H1 (cell line): ENCODE results near the gene RAB3B. TPM values are rescaled to one million over a fixed set of nuclear protein-coding genes. Genes with fewer than 3 reads are reported as not detected.

ENCODE experiments used
- CTCF ChIA-PET: fragments of 300-600 bp; sonication (Branson Sonifier 250); formaldehyde crosslinking; loops from one replicate; lab custom pipeline; 2021; ENCODE audit not compliant: partially characterized antibody; lab: Charles Lee
- POLR2A ChIA-PET: fragments of 300-600 bp; sonication (Branson Sonifier 250); formaldehyde crosslinking; loops from one replicate; lab custom pipeline; 2021; ENCODE audit warnings: inconsistent platforms; ENCODE audit not compliant: partially characterized antibody; lab: Charles Lee
- DNase-seq, 2 experiments: peaks; one replicate each; pipeline versions ENCODE4 v3.0.0 to v3.0.0-alpha.2; 2010 to 2022; ENCODE audit warnings: low spot score in 2 of 2, low read depth in 1 of 2, mixed read lengths in 1 of 2
- FAIRE-seq: peaks from 2 replicates; lab custom pipeline; 2011; peaks lifted over from hg19 to GRCh38; lab: Jason Lieb, UNC
- H2AFZ ChIP-seq: 2 replicates; pipeline ENCODE4 v1.8.1; 2012; ENCODE audit warnings: low read length, inconsistent platforms
- H2AK5ac ChIP-seq: 2 replicates; pipeline ENCODE4 v1.6.1; 2013; ENCODE audit warnings: low read depth, low read length
- H2BK120ac ChIP-seq: replicated peaks from 2 replicates; pipeline ENCODE3; 2013; ENCODE audit warnings: low read depth, low read length, inconsistent platforms
- H2BK12ac ChIP-seq: 2 replicates; pipeline ENCODE4 v1.6.1; 2013; ENCODE audit warnings: low read depth, low read length
- H2BK15ac ChIP-seq: 2 replicates; pipeline ENCODE4 v1.6.1; 2013; ENCODE audit warnings: low read length
- H2BK20ac ChIP-seq: 2 replicates; pipeline ENCODE4 v1.6.1; 2013; ENCODE audit warnings: low read length
- H2BK5ac ChIP-seq: 2 replicates; pipeline ENCODE4 v1.6.1; 2013; ENCODE audit warnings: low read depth, low read length
- H3K14ac ChIP-seq: 2 replicates; pipeline ENCODE4 v1.6.1; 2013; ENCODE audit warnings: inconsistent platforms; ENCODE audit not compliant: insufficient read length
- H3K18ac ChIP-seq: 2 replicates; pipeline ENCODE4 v1.6.1; 2013; ENCODE audit warnings: low read length; ENCODE audit errors: extremely low read depth
- H3K23ac ChIP-seq: 2 replicates; pipeline ENCODE4 v1.6.1; 2013; ENCODE audit warnings: inconsistent platforms; ENCODE audit not compliant: insufficient read length
- H3K23me2 ChIP-seq: 2 replicates; pipeline ENCODE4 v1.6.1; 2013; ENCODE audit warnings: low read depth, low read length
- H3K27ac ChIP-seq: 2 replicates; pipeline ENCODE4 v1.6.1; 2011; ENCODE audit warnings: low read depth, low read length, inconsistent platforms
- H3K27me3 ChIP-seq, 4 experiments: replicated peaks in 1 of 4; 1 replicate in 1 of 4; 2 replicates in 3 of 4; pipeline versions ENCODE4 v1.6.1 to v1.8.1; 2011 to 2013; ENCODE audit warnings: low read length in 3 of 4, mild to moderate bottlenecking in 3 of 4, inconsistent platforms in 2 of 4, mixed read lengths in 2 of 4, moderate library complexity in 1 of 4; ENCODE audit not compliant: control insufficient read depth in 3 of 4, insufficient read depth in 3 of 4; ENCODE audit errors: extremely low read depth in 1 of 4
- H3K36me3 ChIP-seq, 4 experiments: 2 replicates each; pipeline versions ENCODE4 v1.6.1 to v1.8.1; 2011 to 2013; ENCODE audit warnings: mild to moderate bottlenecking in 4 of 4, low read length in 3 of 4, moderate library complexity in 2 of 4, control low read depth in 1 of 4, inconsistent platforms in 1 of 4; ENCODE audit not compliant: insufficient read depth in 4 of 4, control insufficient read depth in 2 of 4
- H3K4ac ChIP-seq: replicated peaks from 2 replicates; pipeline ENCODE3; 2013; ENCODE audit warnings: low read length, low read depth, mixed read lengths, inconsistent platforms; ENCODE audit not compliant: insufficient read length
- H3K4me1 ChIP-seq, 4 experiments: replicated peaks in 1 of 4; 1 replicate in 1 of 4; 2 replicates in 3 of 4; pipeline versions ENCODE4 v1.6.1 to v1.8.1; 2011 to 2013; ENCODE audit warnings: low read length in 3 of 4, inconsistent platforms in 2 of 4, mixed read lengths in 1 of 4; ENCODE audit not compliant: insufficient read depth in 4 of 4, control insufficient read depth in 3 of 4
- H3K4me2 ChIP-seq, 2 experiments: 2 replicates each; pipeline versions ENCODE4 v1.6.1 to v1.8.1; 2011 to 2013; ENCODE audit warnings: low read depth in 2 of 2, low read length in 2 of 2, control low read depth in 1 of 2, inconsistent platforms in 1 of 2, mild to moderate bottlenecking in 1 of 2; ENCODE audit not compliant: insufficient read depth in 1 of 2
- H3K4me3 ChIP-seq, 4 experiments: fragments of 200-600, 300-600 bp in 1 of 4; sonication (generic), shearing (Covaris generic), sonication (Bioruptor Twin) in 1 of 4; 2 replicates each; pipeline versions ENCODE4 v1.5.1 to v1.8.1; 2011 to 2016; ENCODE audit warnings: low read length in 4 of 4, low read depth in 3 of 4, control low read depth in 2 of 4, inconsistent platforms in 2 of 4, mild to moderate bottlenecking in 2 of 4, mixed read lengths in 1 of 4, moderate library complexity in 1 of 4; ENCODE audit not compliant: insufficient read depth in 2 of 4; ENCODE audit errors: extremely low read depth in 1 of 4
- H3K56ac ChIP-seq: replicated peaks from 2 replicates; pipeline ENCODE3; 2013; ENCODE audit warnings: low read depth, mild to moderate bottlenecking, mixed read lengths, low read length, inconsistent platforms; ENCODE audit not compliant: insufficient read length
- H3K79me1 ChIP-seq: 2 replicates; pipeline ENCODE4 v1.6.1; 2013; ENCODE audit warnings: low read depth, low read length, control low read depth
- H3K79me2 ChIP-seq, 2 experiments: 2 replicates each; pipeline versions ENCODE4 v1.6.1 to v1.8.1; 2012 to 2013; ENCODE audit warnings: low read length in 2 of 2, mild to moderate bottlenecking in 2 of 2, inconsistent platforms in 1 of 2; ENCODE audit not compliant: insufficient read depth in 2 of 2, control insufficient read depth in 1 of 2
- H3K9ac ChIP-seq, 4 experiments: replicated peaks in 1 of 4; 1 replicate in 1 of 4; 2 replicates in 3 of 4; pipeline versions ENCODE4 v1.6.1 to v1.8.1; 2011 to 2013; ENCODE audit warnings: low read depth in 3 of 4, low read length in 3 of 4, control low read depth in 2 of 4, mild to moderate bottlenecking in 2 of 4, moderate library complexity in 2 of 4, inconsistent platforms in 1 of 4; ENCODE audit errors: extremely low read depth in 1 of 4
- H3K9me3 ChIP-seq, 2 experiments: 2 replicates each; pipeline versions ENCODE4 v1.6.1 to v1.8.1; 2012 to 2013; ENCODE audit warnings: mild to moderate bottlenecking in 2 of 2, moderate library complexity in 2 of 2, control low read depth in 1 of 2, inconsistent platforms in 1 of 2, low read depth in 1 of 2, low read length in 1 of 2, mixed read lengths in 1 of 2; ENCODE audit not compliant: insufficient read depth in 2 of 2
- H4K20me1 ChIP-seq, 2 experiments: replicated peaks in 1 of 2; 2 replicates each; pipeline versions ENCODE3 to v1.8.1; 2011 to 2013; ENCODE audit warnings: inconsistent platforms in 2 of 2, low read length in 2 of 2, mild to moderate bottlenecking in 1 of 2; ENCODE audit not compliant: insufficient read depth in 2 of 2, control insufficient read depth in 1 of 2
- H4K5ac ChIP-seq: 2 replicates; pipeline ENCODE4 v1.6.1; 2013; ENCODE audit warnings: low read length, low read depth, mixed read lengths, inconsistent platforms; ENCODE audit not compliant: insufficient read length
- H4K8ac ChIP-seq: 2 replicates; pipeline ENCODE4 v1.8.0; 2013; ENCODE audit warnings: mild to moderate bottlenecking, moderate library complexity, low read length, inconsistent platforms; ENCODE audit not compliant: insufficient read depth; ENCODE audit errors: extremely low read depth
- H4K91ac ChIP-seq: replicated peaks from 2 replicates; pipeline ENCODE3; 2013; ENCODE audit warnings: low read length, mixed read lengths, inconsistent platforms; ENCODE audit not compliant: insufficient read length
- ASH2L ChIP-seq: fragments of 200-600, 300-600 bp; sonication (generic); IDR thresholded peaks from one replicate; pipeline ENCODE4 v1.7.1; 2017; ENCODE audit warnings: low read length
- NANOG ChIP-seq: IDR thresholded peaks from 2 replicates; pipeline ENCODE4 v1.6.1; 2011; ENCODE audit warnings: low read length, low read depth, mild to moderate bottlenecking, inconsistent platforms; ENCODE audit not compliant: insufficient read depth, poor library complexity, severe bottlenecking
- RXRA ChIP-seq: IDR thresholded peaks from 2 replicates; pipeline ENCODE4 v1.6.1; 2011; ENCODE audit warnings: low read depth, mild to moderate bottlenecking, low read length, moderate library complexity; ENCODE audit not compliant: insufficient read depth
- SIN3A ChIP-seq, 2 experiments: IDR thresholded peaks in 1 of 2; conservative IDR thresholded peaks in 1 of 2; 2 replicates each; pipeline ENCODE4 v1.6.1; 2011 to 2012; ENCODE audit warnings: low read length in 2 of 2, improper control_type of control experiment in 1 of 2, low read depth in 1 of 2, mild to moderate bottlenecking in 1 of 2
- SP1 ChIP-seq: IDR thresholded peaks from 2 replicates; pipeline ENCODE4 v1.6.1; 2011; ENCODE audit warnings: low read depth, low read length
- WGBS, 2 experiments: shearing (Covaris generic) in 1 of 2; methylation state at CpG; one replicate each; pipeline versions ENCODE4 v1.1.6 to v1.1.7; 2013 to 2015; ENCODE audit warnings: low lambda C conversion rate in 2 of 2, mixed read lengths in 2 of 2, inconsistent platforms in 1 of 2, low coverage in 1 of 2, missing lambda C conversion rate in 1 of 2; ENCODE audit not compliant: insufficient replicate concordance in 2 of 2, insufficient coverage in 1 of 2, insufficient read length in 1 of 2; ENCODE audit errors: extremely low coverage in 1 of 2, missing lambda C conversion rate in 1 of 2; 5-methylcytosine and 5-hydroxymethylcytosine counted together
- polyA plus RNA-seq, 7 experiments: library from polyadenylated mRNA; depleted of rRNA in 3 of 7; stranded (reverse) in 5 of 7; unstranded in 2 of 7; fragments of >200 nt in 5 of 7; fragments of 200-250 nt in 2 of 7; gene quantifications; 1 replicate in 5 of 7; 2 replicates in 1 of 7; 4 replicates in 1 of 7; pipeline versions ENCODE4 v1.2.1 to v1.2.3, GENCODE V29; 2011 to 2013; ENCODE audit warnings: missing spikeins in 2 of 7, mixed read lengths in 2 of 7
- total RNA-seq: library from RNA; stranded (reverse); fragmentation: NEBNext Ultra II Directional; extraction: Animal tissue kit (Norgen Biotek cat#: 25700); gene quantifications from 2 replicates; pipeline ENCODE4 v1.2.1, GENCODE V29; 2021

The RAB3B gene
- total and polyA plus RNA-seq, 2 of the 8 experiments (the other 6 are each of a cell fraction or from before 2014, with no cell fraction given), result 12.5 to 36.8 TPM

GRCh38 chr1:51863384-51863783, 127.1 kb downstream of the RAB3B start:
- ChIA-PET CTCF (no interaction called here), POLR2A (interaction anchor here (0.7 to 1.8 kb wide), 4 partner anchors 8 to 16 kb away, joined by 3 to 9 read pairs (median 3); no protein-coding TSS in a partner anchor)
- Histone ChIP-seq H2BK15ac (no peak overlapping the region), H2BK5ac (no peak overlapping the region), H3K4ac (no peak overlapping the region), H3K9ac (no peak overlapping the region), H4K91ac (no peak overlapping the region), H3K18ac (no peak overlapping the region), H3K27ac (no peak overlapping the region), H3K4me2 (no peak overlapping the region), H3K79me2 (peaks cover 0 to 62% of the 10 kb centered on the region in 2 experiments), H3K27me3 (no peaks in the 10 kb centered on the region), H3K23me2 (no peaks in the 10 kb centered on the region), H2AK5ac (no peak overlapping the region), H3K9me3 (no peaks in the 10 kb centered on the region), H4K20me1 (peaks cover 0 to 1% of the 10 kb centered on the region in 2 experiments), H3K4me3 (no peak overlapping the region), H4K8ac (no peak overlapping the region), H2BK120ac (no peak overlapping the region), H3K14ac (no peak overlapping the region)
- WGBS, 2 experiments, result 98% methylated on average over 2 of the region's 2 CpGs; no CpG with 5 or more reads in 1 of the 2 experiments
- no peak for DNase-seq
- FAIRE-seq, result no peak
- TF ChIP-seq NANOG (no peak), SIN3A (conservative IDR thresholded peaks at IDR 0.05 in 1 of 2, IDR thresholded peaks at IDR 0.05 in 1 of 2; ENCODE audit: low read depth in 1 of 2, low read length in 2 of 2) (no peak), RXRA (no peak), ASH2L (no peak), SP1 (no peak)
- TF ChIP-seq, all 59 proteins: peak for 0
- Histone ChIP-seq H3K79me1 (0 out of 2 replicates have a peak, but pooled peaks cover under 1% of the 10 kb centered on the region), H4K5ac (no peak overlapping the region), H3K4me1 (peaks cover 0 to 9% (median 6%) of the 10 kb centered on the region in 4 experiments; a peak in 4 of 7 replicates), H2BK20ac (no peak overlapping the region), H2AFZ (no peak overlapping the region), H3K23ac (no peak overlapping the region), H3K36me3 (no peaks in the 10 kb centered on the region), H3K56ac (no peak overlapping the region), H2BK12ac (no peak overlapping the region)
